IMR-90 (cell line): ENCODE measurements around the gene ABCA9. TPM values are rescaled to one million over a fixed set of nuclear protein-coding genes. Genes with fewer than 3 reads are reported as not detected.

Experiments used
- ATAC-seq: fragments of 200-7000 bp; cut with Tn5 transposase; 2 replicates; pipeline ENCODE4 v1.9.1; 2020; ENCODE audit warnings: low read depth, mild to moderate bottlenecking, moderate library complexity
- BruUV-seq: library from RNA; stranded (reverse); fragments of 400-500 nt; replicated peaks from 2 replicates; lab custom pipeline; 2021; lab: Mats Ljungman, UMichigan
- CTCF ChIA-PET: fragments of 300-600 bp; formaldehyde crosslinking; extraction: SDS; loops from one replicate; lab custom pipeline; 2021; ENCODE audit warnings: antibody characterized with exemption; lab: Yijun Ruan, JAX
- POLR2A ChIA-PET: fragments of 300-600 bp; sonication (Branson Sonifier 250); formaldehyde crosslinking; loops from one replicate; lab custom pipeline; 2022; ENCODE audit warnings: antibody characterized with exemption; ENCODE audit not compliant: unreplicated experiment; lab: Charles Lee
- DNase-seq: peaks from one replicate; pipeline ENCODE4 v3.0.0; 2013
- H2AFZ ChIP-seq: replicated peaks from 2 replicates; pipeline ENCODE3; 2013; ENCODE audit warnings: low read length, mild to moderate bottlenecking; ENCODE audit not compliant: poor library complexity
- H2AK5ac ChIP-seq: 2 replicates; pipeline ENCODE4 v1.6.1; 2013; ENCODE audit warnings: low read depth, low read length, inconsistent platforms
- H2AK9ac ChIP-seq: replicated peaks from 2 replicates; pipeline ENCODE3; 2013; ENCODE audit warnings: mild to moderate bottlenecking, low read depth, low read length, moderate library complexity; ENCODE audit not compliant: poor library complexity
- H2BK120ac ChIP-seq: 2 replicates; pipeline ENCODE4 v1.6.1; 2013; ENCODE audit warnings: low read depth, low read length, inconsistent platforms
- H2BK15ac ChIP-seq: 3 replicates; pipeline ENCODE4 v1.6.1; 2013; ENCODE audit warnings: low read depth, low read length, inconsistent platforms
- H2BK20ac ChIP-seq: 2 replicates; pipeline ENCODE4 v1.6.1; 2013; ENCODE audit warnings: low read depth, mild to moderate bottlenecking, inconsistent platforms, low read length, moderate library complexity
- H2BK5ac ChIP-seq: 2 replicates; pipeline ENCODE4 v1.6.1; 2013; ENCODE audit warnings: mild to moderate bottlenecking, low read depth, low read length, inconsistent platforms; ENCODE audit not compliant: poor library complexity, severe bottlenecking
- H3K14ac ChIP-seq: replicated peaks from 2 replicates; pipeline ENCODE4 v1.6.1; 2013; ENCODE audit warnings: low read depth, low read length, inconsistent platforms
- H3K18ac ChIP-seq: 2 replicates; pipeline ENCODE4 v1.6.1; 2013; ENCODE audit warnings: low read depth, low read length, control low read depth
- H3K23ac ChIP-seq: 2 replicates; pipeline ENCODE4 v1.6.1; 2013; ENCODE audit warnings: low read depth, low read length, inconsistent platforms
- H3K27ac ChIP-seq: 2 replicates; pipeline ENCODE4 v1.5.1; 2013; ENCODE audit warnings: mild to moderate bottlenecking, control low read depth, low read length; ENCODE audit not compliant: insufficient read depth
- H3K27me3 ChIP-seq: 2 replicates; pipeline ENCODE4 v1.6.1; 2013; ENCODE audit warnings: low read length; ENCODE audit not compliant: control insufficient read depth, insufficient read depth
- H3K36me3 ChIP-seq: 2 replicates; pipeline ENCODE4 v1.6.1; 2013; ENCODE audit warnings: low read length, mixed read lengths; ENCODE audit not compliant: control insufficient read depth, insufficient read depth
- H3K4ac ChIP-seq: 2 replicates; pipeline ENCODE4 v1.6.1; 2013; ENCODE audit warnings: low read depth, low read length, inconsistent platforms
- H3K4me1 ChIP-seq: 2 replicates; pipeline ENCODE4 v1.6.1; 2013; ENCODE audit warnings: low read length, mixed read lengths; ENCODE audit not compliant: control insufficient read depth, insufficient read depth
- H3K4me2 ChIP-seq: 2 replicates; pipeline ENCODE4 v1.6.1; 2013; ENCODE audit warnings: low read depth, mild to moderate bottlenecking, control low read depth, low read length, moderate library complexity
- H3K4me3 ChIP-seq: 2 replicates; pipeline ENCODE4 v1.5.1; 2013; ENCODE audit warnings: low read depth, mild to moderate bottlenecking, control low read depth, low read length, moderate library complexity; ENCODE audit not compliant: insufficient read depth
- H3K56ac ChIP-seq: 2 replicates; pipeline ENCODE4 v1.6.1; 2013; ENCODE audit warnings: low read length, inconsistent platforms; ENCODE audit not compliant: insufficient read depth; ENCODE audit errors: extremely low read depth
- H3K79me1 ChIP-seq, 2 experiments: 2 replicates each; pipeline ENCODE4 v1.6.1; 2013; ENCODE audit warnings: low read length in 2 of 2, inconsistent platforms in 1 of 2, low read depth in 1 of 2
- H3K9ac ChIP-seq: 2 replicates; pipeline ENCODE4 v1.6.1; 2013; ENCODE audit warnings: low read depth, low read length, control low read depth
- H3K9me1 ChIP-seq: 2 replicates; pipeline ENCODE4 v1.6.1; 2013; ENCODE audit warnings: low read length, inconsistent platforms; ENCODE audit not compliant: insufficient read depth
- H3K9me3 ChIP-seq: 2 replicates; pipeline ENCODE4 v1.6.1; 2013; ENCODE audit warnings: low read length; ENCODE audit not compliant: control insufficient read depth, insufficient read depth
- H4K20me1 ChIP-seq: 2 replicates; pipeline ENCODE4 v1.6.1; 2013; ENCODE audit warnings: low read length, inconsistent platforms; ENCODE audit not compliant: insufficient read depth
- H4K5ac ChIP-seq: 2 replicates; pipeline ENCODE4 v1.6.1; 2013; ENCODE audit warnings: mild to moderate bottlenecking, low read depth, low read length, control low read depth
- H4K8ac ChIP-seq, 2 experiments: 2 replicates each; pipeline ENCODE4 v1.6.1; 2013; ENCODE audit warnings: low read depth in 2 of 2, low read length in 2 of 2, control low read depth in 1 of 2, inconsistent platforms in 1 of 2
- H4K91ac ChIP-seq: 2 replicates; pipeline ENCODE4 v1.6.1; 2013; ENCODE audit warnings: low read depth, low read length, inconsistent platforms; ENCODE audit not compliant: insufficient read depth
- BHLHE40 ChIP-seq: fragments of 150-350 bp; IDR thresholded peaks from 2 replicates; pipeline ENCODE4 v1.6.1; 2016; ENCODE audit warnings: mild to moderate bottlenecking, low read depth, low read length
- CEBPB ChIP-seq: IDR thresholded peaks from 2 replicates; pipeline ENCODE4 v1.6.1; 2012; ENCODE audit warnings: low read depth, low read length, improper control_type of control experiment
- CHD1 ChIP-seq: IDR thresholded peaks from 2 replicates; pipeline ENCODE4 v1.6.1; 2012; ENCODE audit warnings: low read depth, low read length, improper control_type of control experiment
- FOS ChIP-seq: fragments of 150-350 bp; IDR thresholded peaks from 2 replicates; pipeline ENCODE4 v1.6.1; 2016; ENCODE audit warnings: low read depth, low read length
- MAFK ChIP-seq: IDR thresholded peaks from 2 replicates; pipeline ENCODE4 v1.6.1; 2012; ENCODE audit warnings: low read depth, low read length, improper control_type of control experiment
- MAZ ChIP-seq: IDR thresholded peaks from 2 replicates; pipeline ENCODE4 v1.6.1; 2012; ENCODE audit warnings: low read depth, mild to moderate bottlenecking, low read length, improper control_type of control experiment, moderate library complexity, borderline replicate concordance
- MXI1 ChIP-seq: IDR thresholded peaks from 2 replicates; pipeline ENCODE4 v1.6.1; 2012; ENCODE audit warnings: low read depth, mild to moderate bottlenecking, low read length, moderate library complexity, borderline replicate concordance
- NFE2L2 ChIP-seq: fragments of 150-350 bp; IDR thresholded peaks from 2 replicates; pipeline ENCODE4 v1.6.1; 2016; ENCODE audit warnings: low read depth, mild to moderate bottlenecking, low read length
- POLR2A ChIP-seq: IDR thresholded peaks from 2 replicates; pipeline ENCODE4 v1.6.1; 2012; ENCODE audit warnings: mild to moderate bottlenecking, low read depth, low read length
- RAD21 ChIP-seq: IDR thresholded peaks from 2 replicates; pipeline ENCODE4 v1.6.1; 2012; ENCODE audit warnings: low read length, improper control_type of control experiment
- RCOR1 ChIP-seq: IDR thresholded peaks from 2 replicates; pipeline ENCODE4 v1.6.1; 2012; ENCODE audit warnings: mild to moderate bottlenecking, low read length, improper control_type of control experiment; ENCODE audit not compliant: insufficient replicate concordance
- RFX5 ChIP-seq: IDR thresholded peaks from 2 replicates; pipeline ENCODE4 v1.8.0; 2012; ENCODE audit warnings: low read depth, mild to moderate bottlenecking, low read length, moderate library complexity
- SMC3 ChIP-seq: fragments of 150-350 bp; IDR thresholded peaks from 2 replicates; pipeline ENCODE4 v1.6.1; 2016; ENCODE audit warnings: low read depth, mild to moderate bottlenecking, antibody characterized with exemption, low read length, moderate library complexity
- dilution Hi-C: fragments of 300-500 bp; cut with HindIII; formaldehyde crosslinking; loops from one replicate; pipeline ENCODE4 v1.14.3; 2018; ENCODE audit warnings: low sequenced_read_pairs; ENCODE audit not compliant: unreplicated experiment
- in situ Hi-C: fragments of 300-500 bp; cut with MboI; formaldehyde crosslinking; loops from 3 replicates; pipeline ENCODE4 v1.14.3; 2019; ENCODE audit warnings: low sequenced_read_pairs, inconsistent platforms, mixed read lengths
- intact Hi-C: fragments of 100-400 bp; cut with micrococcal nuclease; formaldehyde crosslinking; loops from 2 replicates; pipeline ENCODE4 v1.10.0; 2022
- polyA plus RNA-seq, 3 experiments: library from polyadenylated mRNA; depleted of rRNA; stranded (reverse); fragments of >200 nt; gene quantifications; 2 replicates each; pipeline ENCODE4 v1.2.3, GENCODE V29; 2012; ENCODE audit warnings: low replicate concordance in 1 of 3
- total RNA-seq: library from RNA; depleted of rRNA; stranded (reverse); fragments of >200 nt; gene quantifications from 2 replicates; pipeline ENCODE4 v1.2.3, GENCODE V29; 2012
- TF ChIP-seq, protein P1 (sequence below): fragments of 150-350 bp; IDR thresholded peaks from 2 replicates; pipeline ENCODE4 v1.6.1; 2016; ENCODE audit warnings: low read depth, mild to moderate bottlenecking, low read length, moderate library complexity, borderline replicate concordance
- TF ChIP-seq, protein P2 (sequence below): conservative IDR thresholded peaks from 2 replicates; pipeline ENCODE4 v1.5.1; 2012; ENCODE audit warnings: mild to moderate bottlenecking, low read depth, low read length, improper control_type of control experiment
- TF ChIP-seq, protein P3 (sequence below): fragments of 150-350 bp; IDR thresholded peaks from 2 replicates; pipeline ENCODE4 v1.6.1; 2017; ENCODE audit warnings: mild to moderate bottlenecking, antibody characterized with exemption, low read length, low read depth

ABCA9 gene
- total and polyA plus RNA-seq, 2 of the 4 experiments (the other 2 are of a cell fraction): under 0.01 TPM; not detected in 1

DNA sequence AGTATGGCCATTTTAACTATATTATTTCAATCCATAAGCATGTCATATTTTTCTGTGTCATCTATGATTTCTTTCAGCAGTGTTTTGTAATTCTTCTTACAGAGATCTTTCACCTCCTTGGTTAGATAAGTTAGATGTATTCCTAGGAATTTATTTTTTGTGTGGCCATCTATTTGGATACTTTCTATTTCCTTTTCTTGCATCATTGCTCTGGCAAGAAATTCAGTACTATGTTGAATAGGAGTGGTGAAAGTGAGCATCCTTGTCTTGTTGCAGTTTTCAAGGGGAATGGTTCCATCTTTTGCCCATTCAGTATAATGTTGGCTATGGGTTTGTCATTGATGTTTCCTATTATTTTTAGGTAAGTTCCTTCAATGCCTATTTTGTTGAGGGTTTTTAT, 15.1 kb upstream of the ABCA9 start:
- Histone ChIP-seq H2AK9ac (no peak overlapping the region), H2BK5ac (no peak overlapping the region), H3K4me2 (no peak overlapping the region), H4K5ac (no peak overlapping the region), H3K27ac (no peak overlapping the region), H2AK5ac (no peak overlapping the region), H3K23ac (no peak overlapping the region), H4K8ac (no peak overlapping the region), H2AFZ (no peak overlapping the region), H3K9ac (no peak overlapping the region), H3K18ac (no peak overlapping the region), H3K4ac (no peak overlapping the region), H2BK15ac (no peak overlapping the region), H3K9me3 (no peaks in the 10 kb centered on the region), H4K91ac (no peak overlapping the region), H3K79me1 (no peaks in the 10 kb centered on the region), H4K20me1 (no peaks in the 10 kb centered on the region), H3K4me3 (no peak overlapping the region), H2BK120ac (no peak overlapping the region), H3K4me1 (no peaks in the 10 kb centered on the region), H2BK20ac (no peak overlapping the region), H3K56ac (no peak overlapping the region), H3K14ac (no peak overlapping the region), H3K27me3 (no peaks in the 10 kb centered on the region), H3K36me3 (no peaks in the 10 kb centered on the region), H3K9me1 (no peaks in the 10 kb centered on the region)
- no peak for DNase-seq
- TF ChIP-seq, protein P1, sequence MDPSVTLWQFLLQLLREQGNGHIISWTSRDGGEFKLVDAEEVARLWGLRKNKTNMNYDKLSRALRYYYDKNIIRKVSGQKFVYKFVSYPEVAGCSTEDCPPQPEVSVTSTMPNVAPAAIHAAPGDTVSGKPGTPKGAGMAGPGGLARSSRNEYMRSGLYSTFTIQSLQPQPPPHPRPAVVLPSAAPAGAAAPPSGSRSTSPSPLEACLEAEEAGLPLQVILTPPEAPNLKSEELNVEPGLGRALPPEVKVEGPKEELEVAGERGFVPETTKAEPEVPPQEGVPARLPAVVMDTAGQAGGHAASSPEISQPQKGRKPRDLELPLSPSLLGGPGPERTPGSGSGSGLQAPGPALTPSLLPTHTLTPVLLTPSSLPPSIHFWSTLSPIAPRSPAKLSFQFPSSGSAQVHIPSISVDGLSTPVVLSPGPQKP: no peak
- TF ChIP-seq, protein P2, sequence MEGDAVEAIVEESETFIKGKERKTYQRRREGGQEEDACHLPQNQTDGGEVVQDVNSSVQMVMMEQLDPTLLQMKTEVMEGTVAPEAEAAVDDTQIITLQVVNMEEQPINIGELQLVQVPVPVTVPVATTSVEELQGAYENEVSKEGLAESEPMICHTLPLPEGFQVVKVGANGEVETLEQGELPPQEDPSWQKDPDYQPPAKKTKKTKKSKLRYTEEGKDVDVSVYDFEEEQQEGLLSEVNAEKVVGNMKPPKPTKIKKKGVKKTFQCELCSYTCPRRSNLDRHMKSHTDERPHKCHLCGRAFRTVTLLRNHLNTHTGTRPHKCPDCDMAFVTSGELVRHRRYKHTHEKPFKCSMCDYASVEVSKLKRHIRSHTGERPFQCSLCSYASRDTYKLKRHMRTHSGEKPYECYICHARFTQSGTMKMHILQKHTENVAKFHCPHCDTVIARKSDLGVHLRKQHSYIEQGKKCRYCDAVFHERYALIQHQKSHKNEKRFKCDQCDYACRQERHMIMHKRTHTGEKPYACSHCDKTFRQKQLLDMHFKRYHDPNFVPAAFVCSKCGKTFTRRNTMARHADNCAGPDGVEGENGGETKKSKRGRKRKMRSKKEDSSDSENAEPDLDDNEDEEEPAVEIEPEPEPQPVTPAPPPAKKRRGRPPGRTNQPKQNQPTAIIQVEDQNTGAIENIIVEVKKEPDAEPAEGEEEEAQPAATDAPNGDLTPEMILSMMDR: no peak
- TF ChIP-seq RAD21: no peak
- no peak for TF ChIP-seq MAFK
- no peak for TF ChIP-seq MAZ
- TF ChIP-seq BHLHE40: no peak
- no peak for TF ChIP-seq FOS
- no peak for TF ChIP-seq MXI1
- TF ChIP-seq POLR2A: no peak
- no peak for TF ChIP-seq CEBPB
- TF ChIP-seq RCOR1: no peak
- no peak for TF ChIP-seq CHD1
- no peak for TF ChIP-seq NFE2L2
- TF ChIP-seq, protein P3, sequence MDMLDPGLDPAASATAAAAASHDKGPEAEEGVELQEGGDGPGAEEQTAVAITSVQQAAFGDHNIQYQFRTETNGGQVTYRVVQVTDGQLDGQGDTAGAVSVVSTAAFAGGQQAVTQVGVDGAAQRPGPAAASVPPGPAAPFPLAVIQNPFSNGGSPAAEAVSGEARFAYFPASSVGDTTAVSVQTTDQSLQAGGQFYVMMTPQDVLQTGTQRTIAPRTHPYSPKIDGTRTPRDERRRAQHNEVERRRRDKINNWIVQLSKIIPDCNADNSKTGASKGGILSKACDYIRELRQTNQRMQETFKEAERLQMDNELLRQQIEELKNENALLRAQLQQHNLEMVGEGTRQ: no peak
- no peak for TF ChIP-seq RFX5
- no peak for TF ChIP-seq SMC3
- no peak for ATAC-seq
- POLR2A ChIA-PET: no interaction called here
- BruUV-seq: no TSS peak
- dilution Hi-C loops: no loop called here
- intact Hi-C loops: no loop called here
- CTCF ChIA-PET: no interaction called here
- in situ Hi-C loops: no loop called here
